ENCODE data around the gene MYBPH.

GRCh38 chr1:203142684-203143408, 32.8 kb downstream of the MYBPH start:
- TF ChIP-seq CTCF (IDR thresholded peaks at IDR 0.05) (no peak), POLR2A (IDR thresholded peaks at IDR 0.05) (no peak)
